Esophagus squamous epithelium (tissue), 5 donors: ENCODE data around the gene DPH6. TPM values are rescaled to one million over a fixed set of nuclear protein-coding genes. Genes with fewer than 3 reads are reported as not detected.

ENCODE experiments used
- DNase-seq: peaks from one replicate; lab custom pipeline; 2025; lab: John Stamatoyannopoulos, UW
- H3K27ac ChIP-seq, 4 donors: fragments of 200-600 bp; sonication (generic); one replicate each; pipeline ENCODE4 v1.5.1; 2016 to 2019; ENCODE audit warnings: mild to moderate bottlenecking in 1 of 4
- H3K27me3 ChIP-seq, 4 donors: fragments of 200-600 bp; sonication (generic); 1 replicate in 3 of 4; 2 replicates in 1 of 4; pipeline versions ENCODE4 v1.5.1 to v1.6.0; 2017 to 2021; ENCODE audit warnings: antibody characterized with exemption in 1 of 4
- H3K36me3 ChIP-seq, 3 donors: fragments of 200-600 bp; sonication (generic); one replicate each; pipeline ENCODE4 v1.5.1; 2016 to 2019
- H3K4me1 ChIP-seq, 3 donors: fragments of 200-600 bp; sonication (generic); one replicate each; pipeline ENCODE4 v1.5.1; 2017 to 2019
- H3K4me3 ChIP-seq, 4 donors: fragments of 200-600 bp; sonication (generic); 1 replicate in 3 of 4; 2 replicates in 1 of 4; pipeline ENCODE4 v1.5.1; 2016 to 2019; ENCODE audit warnings: mild to moderate bottlenecking in 2 of 4, moderate library complexity in 1 of 4
- H3K9me3 ChIP-seq, 3 donors: fragments of 200-600 bp; sonication (generic); one replicate each; pipeline ENCODE4 v1.5.1; 2016 to 2019
- CTCF ChIP-seq, 6 experiments: fragments of 450-650 bp in 4 of 6; fragments of 200-600 bp in 2 of 6; sonication (generic) in 2 of 6; IDR thresholded peaks; one replicate each; pipeline ENCODE4 v1.5.1; 2016 to 2019; ENCODE audit warnings: antibody characterized with exemption in 6 of 6, mild to moderate bottlenecking in 4 of 6, moderate library complexity in 4 of 6
- POLR2A ChIP-seq, 4 donors: fragments of 450-650 bp; IDR thresholded peaks; one replicate each; pipeline ENCODE4 v1.6.1; 2017; ENCODE audit warnings: antibody characterized with exemption in 4 of 4, mild to moderate bottlenecking in 4 of 4, moderate library complexity in 3 of 4
- WGBS, 2 donors: methylation state at CpG; one replicate each; pipeline ENCODE4 v1.1.5; 2018; 5-methylcytosine and 5-hydroxymethylcytosine counted together
- intact Hi-C: fragments of 100-400 bp; cut with DNase I; formaldehyde crosslinking; loops from one replicate; pipeline ENCODE4 v1.15.0; 2022
- total RNA-seq, 4 donors: library from RNA; depleted of rRNA; stranded (reverse); fragments of >200 nt; gene quantifications; one replicate each; pipeline ENCODE4 v1.1.0, GENCODE V29; 2016
- donor health status: DM: yes; HTN: yes; CAD: no.

The DPH6 gene
- total RNA-seq, 4 donors from 2014 or later = 8.8 to 21.4 (median 11.2) TPM

- no peaks in the 10 kb centered on the region for H3K4me1 ChIP-seq
- H3K27ac ChIP-seq = no peak overlapping the region
- TF ChIP-seq CTCF (IDR thresholded peaks at IDR 0.05) (no peak), POLR2A (IDR thresholded peaks at IDR 0.05) (no peak)
- H3K4me3 ChIP-seq = no peak overlapping the region
- H3K9me3 ChIP-seq = no peaks in the 10 kb centered on the region
- H3K27me3 ChIP-seq = no peaks in the 10 kb centered on the region
- H3K36me3 ChIP-seq = no peaks in the 10 kb centered on the region
- WGBS, 2 donors = 30 to 60% methylated on average over 1 of the region's 1 CpG
- intact Hi-C loops = no loop called here
- DNase-seq = no peak
These were observed 26.9 kb downstream of the DPH6 start for GRCh38 chr15:35519052-35519451.

GRCh38 chr15:35514759-35515158, 31.2 kb downstream of the DPH6 start:
- no peak for TF ChIP-seq POLR2A (IDR thresholded peaks at IDR 0.05)
- TF ChIP-seq CTCF (IDR thresholded peaks at IDR 0.05) = no peak
- no peaks in the 10 kb centered on the region for H3K4me1 ChIP-seq
- DNase-seq = no peak

GRCh38 chr15:35507932-35508638, 37.9 kb downstream of the DPH6 start:
- H3K4me1 ChIP-seq = peaks cover 0 to 29% (median 0%) of the 10 kb centered on the region in 3 donors
- 55 to 57% methylated on average over 7 of the region's 7 CpGs for WGBS, 2 donors
- H3K4me3 ChIP-seq = peak overlapping the region in 2 of 4 donors; percentile 1 to 5
- no peaks in the 10 kb centered on the region for H3K9me3 ChIP-seq
- no peaks in the 10 kb centered on the region for H3K36me3 ChIP-seq
- DNase-seq = no peak
- peak overlapping the region in 2 of 4 donors; percentile 2 to 22 for H3K27ac ChIP-seq
- no peaks in the 10 kb centered on the region for H3K27me3 ChIP-seq
- TF ChIP-seq POLR2A (IDR thresholded peaks at IDR 0.05) (no peak), CTCF (IDR thresholded peaks at IDR 0.05) (no peak)
- intact Hi-C loops = no loop called here

More at GRCh38 chr15:35514759-35515158, 31.2 kb downstream of the DPH6 start:
- intact Hi-C loops = no loop called here
- no peaks in the 10 kb centered on the region for H3K9me3 ChIP-seq
- no peak overlapping the region for H3K4me3 ChIP-seq
- no peak overlapping the region for H3K27ac ChIP-seq
- H3K27me3 ChIP-seq = no peaks in the 10 kb centered on the region
- H3K36me3 ChIP-seq = no peaks in the 10 kb centered on the region

- Histone ChIP-seq H3K4me3 (no peak overlapping the region), H3K9me3 (no peaks in the 10 kb centered on the region), H3K27me3 (no peaks in the 10 kb centered on the region), H3K4me1 (peaks cover 0 to 29% (median 0%) of the 10 kb centered on the region in 3 donors), H3K27ac (no peak overlapping the region), H3K36me3 (no peaks in the 10 kb centered on the region)
- DNase-seq = no peak
- intact Hi-C loops = no loop called here
- WGBS, 2 donors = 65 to 66% methylated on average over 5 of the region's 5 CpGs
- no peak for TF ChIP-seq CTCF (IDR thresholded peaks at IDR 0.05)
- no peak for TF ChIP-seq POLR2A (IDR thresholded peaks at IDR 0.05)
These were observed 39.6 kb downstream of the DPH6 start for GRCh38 chr15:35506272-35506870.

- TF ChIP-seq POLR2A (IDR thresholded peaks at IDR 0.05) (no peak), CTCF (IDR thresholded peaks at IDR 0.05) (no peak)
- Histone ChIP-seq H3K27ac (no peak overlapping the region), H3K9me3 (no peaks in the 10 kb centered on the region), H3K4me1 (peaks cover 0 to 29% (median 0%) of the 10 kb centered on the region in 3 donors), H3K36me3 (no peaks in the 10 kb centered on the region), H3K4me3 (no peak overlapping the region), H3K27me3 (no peaks in the 10 kb centered on the region)
- intact Hi-C loops = no loop called here
- DNase-seq = no peak
These were observed 40.2 kb downstream of the DPH6 start for GRCh38 chr15:35505809-35506208.
